ENCODE data around the gene TLR1.

Gene TLR1

DNA sequence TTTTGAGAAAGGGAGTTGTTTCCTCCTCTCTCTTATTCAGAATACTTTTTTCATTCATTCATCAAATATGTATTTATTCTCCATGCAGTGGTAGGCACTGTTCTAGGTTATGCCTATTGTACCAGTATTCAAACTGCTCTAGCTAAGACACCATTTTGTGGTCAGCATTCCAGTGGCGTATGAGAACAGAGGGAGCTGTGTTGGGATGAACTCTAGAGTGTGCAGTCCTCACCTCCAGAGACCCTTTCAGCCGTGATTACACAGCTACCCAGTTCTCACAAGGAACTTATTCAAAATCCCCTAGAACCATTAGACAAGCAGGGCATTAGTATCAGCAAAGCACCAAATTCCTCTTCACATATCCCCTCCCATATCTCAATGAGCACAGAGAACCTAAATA is 4.2 kb downstream of the TLR1 start:
- TF ChIP-seq, protein P1, sequence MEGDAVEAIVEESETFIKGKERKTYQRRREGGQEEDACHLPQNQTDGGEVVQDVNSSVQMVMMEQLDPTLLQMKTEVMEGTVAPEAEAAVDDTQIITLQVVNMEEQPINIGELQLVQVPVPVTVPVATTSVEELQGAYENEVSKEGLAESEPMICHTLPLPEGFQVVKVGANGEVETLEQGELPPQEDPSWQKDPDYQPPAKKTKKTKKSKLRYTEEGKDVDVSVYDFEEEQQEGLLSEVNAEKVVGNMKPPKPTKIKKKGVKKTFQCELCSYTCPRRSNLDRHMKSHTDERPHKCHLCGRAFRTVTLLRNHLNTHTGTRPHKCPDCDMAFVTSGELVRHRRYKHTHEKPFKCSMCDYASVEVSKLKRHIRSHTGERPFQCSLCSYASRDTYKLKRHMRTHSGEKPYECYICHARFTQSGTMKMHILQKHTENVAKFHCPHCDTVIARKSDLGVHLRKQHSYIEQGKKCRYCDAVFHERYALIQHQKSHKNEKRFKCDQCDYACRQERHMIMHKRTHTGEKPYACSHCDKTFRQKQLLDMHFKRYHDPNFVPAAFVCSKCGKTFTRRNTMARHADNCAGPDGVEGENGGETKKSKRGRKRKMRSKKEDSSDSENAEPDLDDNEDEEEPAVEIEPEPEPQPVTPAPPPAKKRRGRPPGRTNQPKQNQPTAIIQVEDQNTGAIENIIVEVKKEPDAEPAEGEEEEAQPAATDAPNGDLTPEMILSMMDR (IDR thresholded peaks at IDR 0.05; ENCODE audit: low read depth, low read length): no peak
- no peak overlapping the region for H3K4me3 ChIP-seq (ENCODE audit: low read depth, low read length)
- DNase-seq (ENCODE audit: low read depth, low spot score): no peak
- in situ Hi-C loops (cut with HindIII; ENCODE audit: low sequenced_read_pairs): no loop called here

DNA sequence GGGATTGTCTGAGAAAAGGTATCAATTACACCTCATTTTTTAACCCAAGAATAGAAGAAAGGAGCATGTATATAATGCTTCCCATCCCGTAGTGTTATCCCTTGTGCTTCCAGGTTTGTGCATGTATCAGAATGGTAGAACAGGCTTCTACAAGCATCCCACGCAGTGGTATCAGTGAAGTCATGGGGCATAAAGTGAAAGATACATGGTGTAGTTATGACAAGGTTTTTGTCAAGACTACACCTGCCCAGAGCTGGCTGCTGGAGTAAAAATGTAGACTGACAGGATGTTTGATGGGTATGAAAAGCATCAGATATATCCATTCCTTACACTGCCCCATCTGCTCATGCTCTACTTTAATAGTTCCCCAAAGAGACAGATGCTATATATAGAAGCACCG is 9.5 kb downstream of the TLR1 start:
- no peak for DNase-seq (ENCODE audit: low read depth, low spot score)
- TF ChIP-seq, protein P1 (IDR thresholded peaks at IDR 0.05; ENCODE audit: low read depth, low read length): no peak
- H3K4me3 ChIP-seq (ENCODE audit: low read depth, low read length): no peak overlapping the region
- in situ Hi-C loops (cut with HindIII; ENCODE audit: low sequenced_read_pairs): no loop called here

DNA sequence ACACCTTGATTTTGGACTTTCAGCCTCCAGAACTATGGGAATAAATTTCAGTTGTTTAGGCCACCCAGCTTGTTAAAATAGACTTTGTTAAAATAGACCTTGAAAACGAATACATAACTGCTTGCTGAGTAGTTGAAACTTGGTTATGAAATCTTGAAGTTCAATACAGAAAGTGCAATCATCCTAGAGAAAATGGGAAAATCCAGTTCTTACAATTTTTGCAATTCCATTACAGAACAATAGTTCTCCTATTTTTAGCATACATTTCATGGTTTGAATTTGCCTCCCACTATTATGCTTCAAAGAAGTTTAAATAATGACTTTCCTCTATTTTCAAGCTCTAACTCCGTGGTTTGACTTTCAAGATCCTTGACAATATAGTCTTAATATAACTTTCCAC is 10.5 kb downstream of the TLR1 start:
- no peak for DNase-seq (ENCODE audit: low read depth, low spot score)
- no peak overlapping the region for H3K4me3 ChIP-seq (ENCODE audit: low read depth, low read length)
- in situ Hi-C loops (cut with HindIII; ENCODE audit: low sequenced_read_pairs): no loop called here
- TF ChIP-seq, protein P1 (IDR thresholded peaks at IDR 0.05; ENCODE audit: low read depth, low read length): no peak

DNA sequence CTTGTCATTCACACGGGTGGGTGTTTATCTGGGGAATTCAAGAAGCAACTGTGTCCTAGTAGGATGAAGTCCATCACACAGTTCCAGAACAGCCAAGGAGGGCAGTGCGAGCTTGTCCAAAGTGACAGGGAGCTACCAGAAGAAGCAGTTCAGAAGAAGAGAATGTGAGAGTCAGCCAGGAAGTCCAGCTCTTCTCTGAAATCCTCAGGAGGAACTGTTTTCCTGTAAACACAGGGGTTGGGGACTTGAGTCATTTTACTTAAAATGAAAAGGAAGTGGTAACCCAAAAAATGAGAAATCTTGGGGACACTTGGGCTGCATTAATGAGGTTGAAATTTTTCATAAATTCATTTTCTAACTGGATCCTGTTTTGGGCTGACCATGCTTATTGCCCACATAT is 13.6 kb downstream of the TLR1 start:
- DNase-seq (ENCODE audit: low read depth, low spot score): no peak
- TF ChIP-seq, protein P1 (IDR thresholded peaks at IDR 0.05; ENCODE audit: low read depth, low read length): no peak
- no peak overlapping the region for H3K4me3 ChIP-seq (ENCODE audit: low read depth, low read length)
- in situ Hi-C loops (cut with HindIII; ENCODE audit: low sequenced_read_pairs): no loop called here

DNA sequence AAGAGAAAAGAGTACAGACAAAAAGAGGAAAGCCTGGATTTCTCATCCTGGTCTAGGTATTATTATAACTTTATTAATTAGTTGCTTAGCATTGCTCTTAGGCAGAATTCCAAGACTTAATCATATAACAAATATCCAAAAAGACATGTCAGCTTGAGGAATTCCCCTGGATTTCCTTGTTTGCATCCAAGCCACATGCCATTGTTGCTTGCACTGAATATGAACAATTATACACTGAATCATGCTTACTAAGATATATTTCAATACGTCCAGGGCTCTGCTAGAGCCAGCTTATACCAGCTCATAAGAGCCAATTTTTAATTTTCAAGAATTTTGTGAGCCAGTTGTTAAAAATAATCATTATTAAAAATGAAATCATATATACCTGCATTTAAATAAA is 16.3 kb downstream of the TLR1 start:
- in situ Hi-C loops (cut with HindIII; ENCODE audit: low sequenced_read_pairs): no loop called here
- no peak for DNase-seq (ENCODE audit: low read depth, low spot score)
- TF ChIP-seq, protein P1 (IDR thresholded peaks at IDR 0.05; ENCODE audit: low read depth, low read length): no peak
- H3K4me3 ChIP-seq (ENCODE audit: low read depth, low read length): no peak overlapping the region

DNA sequence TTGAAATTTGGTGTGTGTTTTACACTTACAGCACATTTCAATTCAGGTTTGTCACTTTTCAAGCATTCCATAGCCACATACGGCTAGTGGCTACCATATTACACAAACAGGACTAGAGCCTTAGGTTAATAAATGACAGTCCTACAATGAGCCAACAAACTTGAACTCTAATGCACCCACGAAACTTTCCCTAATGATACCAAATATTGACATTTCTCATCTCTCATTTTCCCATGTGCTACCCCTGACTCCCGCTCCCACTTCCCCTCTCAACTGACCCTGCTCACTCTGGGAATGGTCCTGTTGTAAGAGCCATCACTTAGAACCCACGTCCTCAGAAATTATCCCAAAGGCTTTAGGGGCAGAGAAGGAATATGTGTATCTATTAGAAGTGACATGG is 16.9 kb downstream of the TLR1 start:
- no peak overlapping the region for H3K4me3 ChIP-seq (ENCODE audit: low read depth, low read length)
- no peak for DNase-seq (ENCODE audit: low read depth, low spot score)
- in situ Hi-C loops (cut with HindIII; ENCODE audit: low sequenced_read_pairs): no loop called here
- TF ChIP-seq, protein P1 (IDR thresholded peaks at IDR 0.05; ENCODE audit: low read depth, low read length): no peak

DNA sequence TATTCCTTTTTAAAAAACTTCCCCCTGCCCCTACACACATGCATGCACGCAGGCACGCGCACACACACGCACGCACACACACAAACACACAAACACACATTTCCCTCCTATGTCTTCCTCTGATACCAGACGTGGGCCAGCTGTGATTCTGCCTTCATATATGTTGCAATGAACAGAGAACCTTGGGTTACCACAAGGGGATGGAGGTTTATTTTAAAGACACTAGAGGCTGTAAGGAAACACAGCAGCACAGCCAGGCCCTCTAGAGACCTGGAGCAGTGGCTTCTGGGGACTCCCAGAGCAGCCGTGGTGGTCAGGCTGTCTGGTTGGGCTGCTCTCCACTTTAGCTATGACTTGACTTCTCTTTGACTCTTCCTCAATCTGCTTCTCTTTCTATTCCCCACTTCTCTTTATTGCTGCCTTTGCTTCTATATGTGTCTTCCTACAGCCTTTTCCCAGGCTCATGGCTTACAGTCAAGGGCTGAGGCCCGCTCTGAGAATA is 18.6 kb downstream of the TLR1 start:
- H3K4me3 ChIP-seq (ENCODE audit: low read depth, low read length): no peak overlapping the region
- TF ChIP-seq, protein P1 (IDR thresholded peaks at IDR 0.05; ENCODE audit: low read depth, low read length): no peak
- in situ Hi-C loops (cut with HindIII; ENCODE audit: low sequenced_read_pairs): no loop called here
- DNase-seq (ENCODE audit: low read depth, low spot score): no peak

Data from astrocyte of the spinal cord (primary cell).